Spleen (tissue), 11 donors: ENCODE measurements around the gene WDR48. TPM values are rescaled to one million over a fixed set of nuclear protein-coding genes. Genes with fewer than 3 reads are reported as not detected.

Experiments
- DNase-seq: peaks from one replicate; pipeline ENCODE4 v3.0.0-alpha.2; 2020
- H3K27ac ChIP-seq, 8 donors: fragments of 200-600 bp; sonication (generic) in 7 of 8; 1 replicate in 4 of 8; 2 replicates in 4 of 8; pipeline versions ENCODE4 v1.5.0 to v1.8.0; 2016 to 2021; ENCODE audit warnings: inconsistent platforms in 4 of 8, mild to moderate bottlenecking in 4 of 8, moderate library complexity in 1 of 8
- H3K27me3 ChIP-seq, 7 donors: fragments of 200-600 bp; sonication (generic) in 6 of 7; replicated peaks in 1 of 7; 1 replicate in 4 of 7; 2 replicates in 3 of 7; pipeline versions ENCODE4 v1.5.0 to v1.8.0; 2016 to 2021; ENCODE audit warnings: inconsistent platforms in 3 of 7, mild to moderate bottlenecking in 1 of 7
- H3K36me3 ChIP-seq, 6 donors: fragments of 200-600 bp; sonication (generic) in 5 of 6; 1 replicate in 4 of 6; 2 replicates in 2 of 6; pipeline versions ENCODE4 v1.5.0 to v1.8.0; 2016 to 2021; ENCODE audit warnings: inconsistent platforms in 2 of 6
- H3K4me1 ChIP-seq, 6 donors: fragments of 200-600 bp; sonication (generic) in 5 of 6; 1 replicate in 3 of 6; 2 replicates in 3 of 6; pipeline versions ENCODE4 v1.5.0 to v1.8.0; 2016 to 2021; ENCODE audit warnings: inconsistent platforms in 3 of 6
- H3K4me3 ChIP-seq, 8 donors: fragments of 200-600 bp; sonication (generic) in 7 of 8; 1 replicate in 4 of 8; 2 replicates in 4 of 8; pipeline versions ENCODE4 v1.5.0 to v1.8.0; 2016 to 2021; ENCODE audit warnings: inconsistent platforms in 4 of 8, mild to moderate bottlenecking in 4 of 8, moderate library complexity in 2 of 8
- H3K9me3 ChIP-seq, 8 donors: fragments of 200-600 bp; sonication (generic) in 7 of 8; 1 replicate in 4 of 8; 2 replicates in 4 of 8; pipeline versions ENCODE4 v1.5.0 to v1.8.0; 2016 to 2021; ENCODE audit warnings: inconsistent platforms in 4 of 8
- CTCF ChIP-seq, 11 experiments: fragments of 200-600 bp in 7 of 11; fragments of 450-650 bp in 4 of 11; sonication (generic) in 4 of 11; IDR thresholded peaks in 8 of 11; conservative IDR thresholded peaks in 3 of 11; 1 replicate in 7 of 11; 2 replicates in 4 of 11; pipeline versions ENCODE4 v1.4.0 to v1.8.0; 2016 to 2021; ENCODE audit warnings: antibody characterized with exemption in 11 of 11, inconsistent platforms in 4 of 11, mild to moderate bottlenecking in 1 of 11
- POLR2A ChIP-seq, 3 donors: fragments of 450-650 bp; IDR thresholded peaks; one replicate each; pipeline ENCODE4 v1.5.1; 2017; ENCODE audit warnings: antibody characterized with exemption in 3 of 3, mild to moderate bottlenecking in 1 of 3
- POLR2AphosphoS5 ChIP-seq, 3 donors: sonication (generic); formaldehyde crosslinking; IDR thresholded peaks; one replicate each; pipeline ENCODE4 v1.5.1; 2017; ENCODE audit warnings: antibody characterized with exemption in 3 of 3
- WGBS, 5 donors: extraction: QIAGEN DNeasy Blood & Tissue Kit in 3 of 5; methylation state at CpG; one replicate each; pipeline versions ENCODE4 v1.1.5 to v1.1.7; 2013 to 2018; 5-methylcytosine and 5-hydroxymethylcytosine counted together
- intact Hi-C: fragments of 100-400 bp; cut with DNase I; formaldehyde crosslinking; loops from one replicate; pipeline ENCODE4 v1.15.0; 2023; ENCODE audit warnings: low total_unique reads
- polyA plus RNA-seq, 3 donors: library from polyadenylated mRNA; stranded (reverse); fragments of 200-250 nt; gene quantifications; one replicate each; pipeline ENCODE4 v1.2.1, GENCODE V29; 2013
- total RNA-seq, 7 donors: library from RNA; depleted of rRNA in 3 of 7; stranded (reverse); fragments of >200 nt in 3 of 7; fragmentation: NEBNext Ultra II Directional in 4 of 7; extraction: Animal tissue kit (Norgen Biotek cat#: 25700) in 4 of 7; gene quantifications; one replicate each; pipeline versions ENCODE4 v1.1.0 to v1.2.1, GENCODE V29; 2016 to 2021
- donor health status: healthy with polysubstance abuse.
- donor health status: DM: no; HTN: no; CAD: no; lungs with moderate emphysema.
- donor health status: DM: no; HTN: no; CAD: no.
- donor health status: Bipolar disorder and iron deficiency.
- donor health status: healthy.
- donor health status: DM: no; HTN: no; CAD: no.
- donor health status: DM: yes; HTN: yes; CAD: no.

The WDR48 gene
- total and polyA plus RNA-seq, 10 donors = 11.1 to 45.0 (median 35.3) TPM

GRCh38 chr3:39080026-39080425 is 28.2 kb downstream of the WDR48 start:
- Histone ChIP-seq H3K4me3 (no peak overlapping the region), H3K27me3 (no peaks in the 10 kb centered on the region), H3K4me1 (no peaks in the 10 kb centered on the region), H3K36me3 (peaks cover 5 to 97% (median 48%) of the 10 kb centered on the region in 6 donors), H3K9me3 (no peaks in the 10 kb centered on the region), H3K27ac (no peak overlapping the region)
- no peak for DNase-seq
- TF ChIP-seq POLR2AphosphoS5 (IDR thresholded peaks at IDR 0.05) (no peak), POLR2A (IDR thresholded peaks at IDR 0.05) (no peak), CTCF (IDR thresholded peaks at IDR 0.05 in 8 of 11, conservative IDR thresholded peaks at IDR 0.05 in 3 of 11) (no peak)
- intact Hi-C loops = no loop called here

- no peaks in the 10 kb centered on the region for H3K27me3 ChIP-seq
- no peak for TF ChIP-seq CTCF (IDR thresholded peaks at IDR 0.05 in 8 of 11, conservative IDR thresholded peaks at IDR 0.05 in 3 of 11)
- no peak for TF ChIP-seq POLR2A (IDR thresholded peaks at IDR 0.05)
- no peak for TF ChIP-seq POLR2AphosphoS5 (IDR thresholded peaks at IDR 0.05)
- no peak overlapping the region for H3K27ac ChIP-seq
- DNase-seq = no peak
- peaks cover 2 to 97% (median 45%) of the 10 kb centered on the region in 6 donors for H3K36me3 ChIP-seq
- intact Hi-C loops = no loop called here
- H3K9me3 ChIP-seq = no peaks in the 10 kb centered on the region
- WGBS, 5 donors = 93 to 98% (median 97%) methylated on average over 4 of the region's 4 CpGs
- H3K4me3 ChIP-seq = no peak overlapping the region
- peaks cover 0 to 14% (median 4%) of the 10 kb centered on the region in 6 donors for H3K4me1 ChIP-seq
Measured at GRCh38 chr3:39082666-39083313, 31.0 kb downstream of the WDR48 start.

- DNase-seq = no peak
- peaks cover 2 to 99% (median 68%) of the 10 kb centered on the region in 6 donors for H3K36me3 ChIP-seq
- no peak overlapping the region for H3K27ac ChIP-seq
- H3K4me3 ChIP-seq = no peak overlapping the region
- H3K4me1 ChIP-seq = peaks cover 0 to 14% (median 4%) of the 10 kb centered on the region in 6 donors
- H3K9me3 ChIP-seq = no peaks in the 10 kb centered on the region
- intact Hi-C loops = no loop called here
- no peak for TF ChIP-seq POLR2AphosphoS5 (IDR thresholded peaks at IDR 0.05)
- TF ChIP-seq POLR2A (IDR thresholded peaks at IDR 0.05) = no peak
- TF ChIP-seq CTCF (IDR thresholded peaks at IDR 0.05 in 8 of 11, conservative IDR thresholded peaks at IDR 0.05 in 3 of 11) = peak in 1 of 11 experiments; percentile 18
- H3K27me3 ChIP-seq = no peaks in the 10 kb centered on the region
- 58 to 82% (median 71%) methylated on average over 4 of the region's 4 CpGs for WGBS, 5 donors
Measured at GRCh38 chr3:39086144-39086543, 34.3 kb downstream of the WDR48 start.

GRCh38 chr3:39088456-39088855 is 36.6 kb downstream of the WDR48 start:
- peaks cover 0 to 14% (median 4%) of the 10 kb centered on the region in 6 donors for H3K4me1 ChIP-seq
- intact Hi-C loops = no loop called here
- H3K27me3 ChIP-seq = no peaks in the 10 kb centered on the region
- no peak overlapping the region for H3K27ac ChIP-seq
- DNase-seq = no peak
- H3K4me3 ChIP-seq = no peak overlapping the region
- no peaks in the 10 kb centered on the region for H3K9me3 ChIP-seq
- 86 to 97% (median 94%) methylated on average over 3 of the region's 3 CpGs for WGBS, 5 donors
- peaks cover 2 to 100% (median 83%) of the 10 kb centered on the region in 6 donors for H3K36me3 ChIP-seq
- TF ChIP-seq POLR2A (IDR thresholded peaks at IDR 0.05) (no peak), POLR2AphosphoS5 (IDR thresholded peaks at IDR 0.05) (no peak), CTCF (IDR thresholded peaks at IDR 0.05 in 8 of 11, conservative IDR thresholded peaks at IDR 0.05 in 3 of 11) (no peak)
